ENCODE measurements around the gene NKX6-1. TPM values are rescaled to one million over a fixed set of nuclear protein-coding genes. Genes with fewer than 3 reads are reported as not detected.

The NKX6-1 gene
- total RNA-seq, result not detected

DNA sequence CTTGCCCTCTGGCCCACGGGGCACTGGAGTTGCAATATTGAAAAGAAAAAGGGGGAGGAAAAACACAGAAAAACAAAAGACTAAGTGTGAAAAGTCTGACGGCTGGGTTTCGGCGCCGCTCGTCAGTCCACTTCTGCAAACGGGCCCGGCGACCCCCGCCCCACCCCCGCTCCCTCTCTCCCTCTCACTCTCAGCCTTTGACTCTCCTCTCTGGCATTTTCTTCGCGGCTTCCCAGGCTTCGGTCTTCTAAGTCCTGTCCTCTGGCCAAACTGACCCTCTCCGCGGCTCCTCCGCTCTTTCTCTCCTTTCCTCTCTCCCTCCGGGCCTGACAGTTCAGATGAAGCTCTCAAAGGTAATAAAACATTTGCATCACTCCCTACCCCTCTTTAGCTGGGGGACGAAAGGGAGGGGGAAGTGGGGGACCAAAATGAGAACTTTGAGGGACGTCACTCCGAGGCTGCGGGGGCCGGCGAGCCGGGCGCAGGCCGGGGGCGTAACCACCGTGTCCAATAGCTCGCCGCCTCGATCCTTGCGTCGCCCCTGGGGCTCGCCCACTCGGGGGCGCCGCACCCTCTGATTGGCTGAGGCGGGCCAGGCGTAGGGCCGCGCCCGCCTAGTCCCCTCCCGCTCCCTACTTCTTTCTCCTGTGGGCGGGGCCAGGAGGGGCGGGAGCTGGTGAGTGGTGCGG is at the start of gene NKX6-1:
Gene NKX6-1 (minus strand): TSS at position 358 of the 689 bp plus-strand sequence. CDS start 1,064 bp downstream, outside the sequence.

Small RNAs within 50 kb of the gene (small RNA-seq; reads per million reads assigned to genes)
- not detected for gene RPL3P13 (ENCODE audit: low replicate concordance)

Other genes with a start within 250 kb of the NKX6-1 start
- gene CDS1, start 83.8 kb upstream of the NKX6-1 start, total RNA-seq, result 15.6 TPM

All from metanephros (tissue), 2 donors.